ENCODE measurements around the gene USP8.

The USP8 gene

DNA sequence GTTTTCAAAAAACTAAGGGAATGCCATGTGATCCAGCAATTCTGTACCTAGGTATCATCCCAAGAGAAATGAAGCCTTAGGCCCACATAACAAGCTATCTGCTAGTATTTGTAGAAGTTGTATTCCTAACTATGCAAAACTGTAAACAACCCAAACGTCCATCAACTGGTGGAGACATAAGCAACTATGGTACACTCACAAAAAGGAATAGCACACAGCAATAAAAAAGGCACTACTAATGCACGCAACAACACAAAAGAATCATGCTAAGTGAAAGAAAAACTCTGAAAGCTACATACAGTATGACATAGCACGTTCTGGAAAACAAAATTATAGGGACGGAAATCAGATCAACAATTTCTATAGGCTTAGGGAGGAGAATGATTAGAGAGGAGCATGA lies 107.0 kb downstream of the USP8 start:
- no peak for DNase-seq (ENCODE audit: extremely low read depth, low read depth)
- H3K4me3 ChIP-seq (replicated peaks; ENCODE audit: low read depth, low read length) = no peak overlapping the region
- TF ChIP-seq, protein P1, sequence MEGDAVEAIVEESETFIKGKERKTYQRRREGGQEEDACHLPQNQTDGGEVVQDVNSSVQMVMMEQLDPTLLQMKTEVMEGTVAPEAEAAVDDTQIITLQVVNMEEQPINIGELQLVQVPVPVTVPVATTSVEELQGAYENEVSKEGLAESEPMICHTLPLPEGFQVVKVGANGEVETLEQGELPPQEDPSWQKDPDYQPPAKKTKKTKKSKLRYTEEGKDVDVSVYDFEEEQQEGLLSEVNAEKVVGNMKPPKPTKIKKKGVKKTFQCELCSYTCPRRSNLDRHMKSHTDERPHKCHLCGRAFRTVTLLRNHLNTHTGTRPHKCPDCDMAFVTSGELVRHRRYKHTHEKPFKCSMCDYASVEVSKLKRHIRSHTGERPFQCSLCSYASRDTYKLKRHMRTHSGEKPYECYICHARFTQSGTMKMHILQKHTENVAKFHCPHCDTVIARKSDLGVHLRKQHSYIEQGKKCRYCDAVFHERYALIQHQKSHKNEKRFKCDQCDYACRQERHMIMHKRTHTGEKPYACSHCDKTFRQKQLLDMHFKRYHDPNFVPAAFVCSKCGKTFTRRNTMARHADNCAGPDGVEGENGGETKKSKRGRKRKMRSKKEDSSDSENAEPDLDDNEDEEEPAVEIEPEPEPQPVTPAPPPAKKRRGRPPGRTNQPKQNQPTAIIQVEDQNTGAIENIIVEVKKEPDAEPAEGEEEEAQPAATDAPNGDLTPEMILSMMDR (IDR thresholded peaks at IDR 0.05; ENCODE audit: low read depth, low read length, missing control alignments) = no peak

DNA sequence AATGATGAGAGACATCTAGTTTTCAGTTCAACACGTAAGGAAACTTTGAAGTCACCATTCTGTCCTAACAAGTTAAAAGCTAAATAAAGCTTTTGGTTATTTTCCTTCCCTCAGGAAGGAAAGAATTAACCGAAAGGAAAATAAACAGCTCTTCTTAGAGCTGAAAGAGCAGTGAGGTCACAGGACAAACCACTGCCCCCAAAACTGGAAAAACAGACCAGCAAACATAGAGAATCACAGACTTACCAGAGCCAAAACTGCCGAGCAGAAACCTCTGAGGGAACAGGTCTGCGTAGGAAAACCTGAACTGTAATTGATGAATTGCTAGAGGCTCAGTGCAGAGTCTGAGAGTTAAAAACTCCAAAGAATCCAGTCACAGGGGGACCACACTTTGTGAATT lies 107.6 kb downstream of the USP8 start:
- DNase-seq (ENCODE audit: extremely low read depth, low read depth) = no peak
- TF ChIP-seq, protein P1 (IDR thresholded peaks at IDR 0.05; ENCODE audit: low read depth, low read length, missing control alignments) = no peak
- no peak overlapping the region for H3K4me3 ChIP-seq (replicated peaks; ENCODE audit: low read depth, low read length)

DNA sequence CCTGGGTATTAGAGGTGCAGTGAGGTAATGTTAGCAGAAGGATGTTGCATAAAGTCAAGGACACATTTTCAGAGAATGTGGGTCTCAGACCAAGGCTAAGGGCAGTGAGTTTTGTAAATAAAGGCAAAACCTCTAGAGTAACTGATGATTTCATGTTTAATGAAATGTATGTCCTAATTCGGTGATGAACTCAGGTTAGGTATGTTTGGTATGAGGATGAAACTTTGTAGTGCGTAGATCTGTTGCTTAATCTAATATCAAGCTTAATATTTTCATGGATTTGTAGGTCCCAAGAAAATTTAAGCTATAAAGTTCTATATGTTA lies 118.6 kb downstream of the USP8 start:
- H3K4me3 ChIP-seq (replicated peaks; ENCODE audit: low read depth, low read length) = no peak overlapping the region
- TF ChIP-seq, protein P1 (IDR thresholded peaks at IDR 0.05; ENCODE audit: low read depth, low read length, missing control alignments) = no peak

DNA sequence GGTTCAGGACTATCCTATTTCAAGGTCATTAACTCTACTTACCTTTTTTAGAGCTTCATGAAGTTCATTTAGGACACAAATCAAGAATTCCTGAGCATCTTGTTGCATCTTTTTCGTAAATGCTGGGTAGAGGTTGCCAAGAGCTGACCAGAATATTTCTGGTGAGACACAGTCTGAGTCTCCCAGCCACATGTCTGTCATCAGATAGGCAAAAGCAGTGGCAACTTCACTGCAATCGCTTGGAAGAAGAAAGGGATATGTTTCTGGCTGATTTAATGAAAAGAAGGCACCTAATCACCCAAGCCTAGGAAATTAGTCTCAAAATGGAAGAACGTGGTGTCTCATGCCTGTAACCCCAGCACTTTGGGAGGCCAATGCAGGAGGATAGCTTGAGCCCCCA lies 119.4 kb downstream of the USP8 start:
- H3K4me3 ChIP-seq (replicated peaks; ENCODE audit: low read depth, low read length) = no peak overlapping the region
- TF ChIP-seq, protein P1 (IDR thresholded peaks at IDR 0.05; ENCODE audit: low read depth, low read length, missing control alignments) = no peak
- DNase-seq (ENCODE audit: extremely low read depth, low read depth) = no peak

More for the DNA sequence above, 118.6 kb downstream of the USP8 start:
- DNase-seq (ENCODE audit: extremely low read depth, low read depth) = no peak

DNA sequence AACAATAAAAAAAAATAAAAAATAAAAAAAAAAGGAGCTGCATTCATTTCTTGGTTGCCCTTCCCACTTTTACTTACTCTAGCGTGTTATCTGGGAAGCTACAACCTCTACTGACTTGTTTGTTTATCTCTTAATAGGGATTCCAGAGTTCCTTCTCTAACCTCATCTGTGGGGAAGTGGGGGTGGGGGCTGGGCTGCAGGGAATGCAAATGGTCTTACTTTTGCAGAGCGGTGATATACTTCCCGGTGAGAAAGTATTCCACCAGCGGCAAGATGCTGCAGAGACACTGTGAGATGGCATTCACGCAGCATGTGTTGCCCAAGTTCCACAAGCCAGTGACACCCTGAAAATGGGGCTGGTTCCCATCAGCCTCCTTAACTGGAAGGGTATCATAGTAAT lies 120.2 kb downstream of the USP8 start:
- H3K4me3 ChIP-seq (replicated peaks; ENCODE audit: low read depth, low read length) = no peak overlapping the region
- TF ChIP-seq, protein P1 (IDR thresholded peaks at IDR 0.05; ENCODE audit: low read depth, low read length, missing control alignments) = no peak
- no peak for DNase-seq (ENCODE audit: extremely low read depth, low read depth)

DNA sequence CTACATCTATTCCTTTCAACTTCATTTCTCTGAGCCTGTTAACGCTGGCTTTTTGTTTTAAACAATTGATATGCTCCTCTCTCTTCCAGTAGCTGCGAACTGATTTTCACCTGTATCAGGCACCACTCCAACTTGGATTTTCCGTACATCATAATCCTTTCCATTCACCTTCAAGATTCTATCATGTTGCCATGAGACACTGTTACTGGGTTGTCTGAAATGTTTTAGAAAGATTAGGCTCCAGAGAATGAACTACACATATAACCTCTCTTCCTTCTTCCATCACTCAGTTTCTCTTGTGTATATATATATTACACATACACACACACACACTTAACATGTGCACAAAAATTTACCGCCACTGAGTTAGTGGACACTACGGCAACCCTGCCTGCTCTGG lies 122.4 kb downstream of the USP8 start, which contains the start of gene USP50:
USP50 (minus strand) TSS at position 101 of the 400 bp plus-strand sequence. CDS start 141 bp downstream, outside the sequence.
- H3K4me3 ChIP-seq (replicated peaks; ENCODE audit: low read depth, low read length) = no peak within 1 kb of the TSS
- no peak for DNase-seq (ENCODE audit: extremely low read depth, low read depth)
- TF ChIP-seq, protein P1 (IDR thresholded peaks at IDR 0.05; ENCODE audit: low read depth, low read length, missing control alignments) = no peak

DNA sequence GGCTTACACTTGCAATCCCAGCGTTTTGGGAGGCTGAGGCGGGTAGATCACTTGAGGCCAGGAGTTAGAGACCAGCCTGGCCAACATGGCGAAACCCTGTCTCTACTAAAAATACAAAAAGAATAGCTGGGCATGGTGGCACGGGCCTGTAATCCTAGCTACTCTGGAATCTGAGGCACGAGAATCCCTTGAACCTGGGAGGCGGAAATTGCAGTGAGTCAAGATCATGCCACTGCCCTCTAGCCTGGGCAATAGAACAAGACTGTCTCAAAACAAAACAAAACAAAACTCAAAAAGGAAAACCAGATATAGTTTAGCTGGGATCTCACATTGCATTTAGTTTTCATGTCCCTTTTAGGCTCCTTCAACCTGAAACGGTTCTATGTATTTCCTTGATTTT lies 125.1 kb downstream of the USP8 start:
- TF ChIP-seq, protein P1 (IDR thresholded peaks at IDR 0.05; ENCODE audit: low read depth, low read length, missing control alignments) = no peak
- no peak for DNase-seq (ENCODE audit: extremely low read depth, low read depth)
- H3K4me3 ChIP-seq (replicated peaks; ENCODE audit: low read depth, low read length) = no peak overlapping the region
